ENCODE data around the gene RNF169.

Gene RNF169

DNA sequence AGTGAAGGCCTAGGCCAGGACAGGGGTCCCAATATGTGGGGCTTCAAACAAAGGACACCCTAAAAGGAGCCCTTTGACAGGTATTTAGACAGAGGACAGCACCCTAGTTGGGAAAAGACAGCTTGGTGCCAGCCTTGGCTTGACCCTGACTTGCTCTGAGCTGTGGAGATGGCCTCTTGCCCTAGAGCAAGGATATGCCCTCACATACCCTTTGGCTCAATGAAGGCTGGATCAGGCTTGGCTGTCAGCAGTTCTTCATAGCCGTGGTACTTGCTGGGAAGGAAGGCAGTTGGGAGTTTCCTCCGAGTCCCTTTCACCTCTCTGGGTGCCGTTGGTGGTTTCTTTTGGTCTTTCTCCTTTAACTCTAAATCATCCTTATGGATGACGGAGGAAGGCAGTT is 96.2 kb downstream of the RNF169 start:
- no peak for DNase-seq (ENCODE audit: low read depth in 2 of 2)
- TF ChIP-seq, protein P1, sequence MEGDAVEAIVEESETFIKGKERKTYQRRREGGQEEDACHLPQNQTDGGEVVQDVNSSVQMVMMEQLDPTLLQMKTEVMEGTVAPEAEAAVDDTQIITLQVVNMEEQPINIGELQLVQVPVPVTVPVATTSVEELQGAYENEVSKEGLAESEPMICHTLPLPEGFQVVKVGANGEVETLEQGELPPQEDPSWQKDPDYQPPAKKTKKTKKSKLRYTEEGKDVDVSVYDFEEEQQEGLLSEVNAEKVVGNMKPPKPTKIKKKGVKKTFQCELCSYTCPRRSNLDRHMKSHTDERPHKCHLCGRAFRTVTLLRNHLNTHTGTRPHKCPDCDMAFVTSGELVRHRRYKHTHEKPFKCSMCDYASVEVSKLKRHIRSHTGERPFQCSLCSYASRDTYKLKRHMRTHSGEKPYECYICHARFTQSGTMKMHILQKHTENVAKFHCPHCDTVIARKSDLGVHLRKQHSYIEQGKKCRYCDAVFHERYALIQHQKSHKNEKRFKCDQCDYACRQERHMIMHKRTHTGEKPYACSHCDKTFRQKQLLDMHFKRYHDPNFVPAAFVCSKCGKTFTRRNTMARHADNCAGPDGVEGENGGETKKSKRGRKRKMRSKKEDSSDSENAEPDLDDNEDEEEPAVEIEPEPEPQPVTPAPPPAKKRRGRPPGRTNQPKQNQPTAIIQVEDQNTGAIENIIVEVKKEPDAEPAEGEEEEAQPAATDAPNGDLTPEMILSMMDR (IDR thresholded peaks at IDR 0.05; ENCODE audit: low read depth, low read length): no peak
- H3K4me3 ChIP-seq (replicated peaks in 1 of 2; ENCODE audit: low read depth in 2 of 2, low read length in 2 of 2): no peak overlapping the region

DNA sequence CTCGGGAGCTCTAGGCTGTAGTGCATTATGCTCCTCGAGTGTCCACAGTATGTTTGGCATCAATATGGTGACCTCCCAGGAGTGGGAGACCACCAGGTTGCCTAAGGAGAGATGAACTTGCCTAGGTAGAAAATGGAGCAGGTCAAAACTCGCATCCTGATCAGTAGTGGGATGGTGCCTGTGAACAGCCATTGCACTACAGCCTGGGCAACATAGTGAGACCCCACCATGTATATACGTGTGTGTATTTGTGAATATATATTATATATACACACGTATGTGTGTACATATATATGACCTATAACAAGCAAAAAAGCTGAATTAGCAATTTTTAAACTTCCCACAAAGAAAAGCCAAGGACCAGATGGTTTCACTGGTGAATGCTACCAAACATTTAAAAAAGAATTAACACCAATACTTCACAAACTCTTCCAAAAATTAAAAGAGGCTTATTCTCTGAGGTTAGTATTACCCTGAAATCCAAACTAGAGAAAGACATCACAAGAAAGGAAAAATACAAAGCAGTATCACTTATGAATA is 97.4 kb downstream of the RNF169 start:
- TF ChIP-seq, protein P1 (IDR thresholded peaks at IDR 0.05; ENCODE audit: low read depth, low read length): no peak
- no peak for DNase-seq (ENCODE audit: low read depth in 2 of 2)
- no peak overlapping the region for H3K4me3 ChIP-seq (replicated peaks in 1 of 2; ENCODE audit: low read depth in 2 of 2, low read length in 2 of 2)

DNA sequence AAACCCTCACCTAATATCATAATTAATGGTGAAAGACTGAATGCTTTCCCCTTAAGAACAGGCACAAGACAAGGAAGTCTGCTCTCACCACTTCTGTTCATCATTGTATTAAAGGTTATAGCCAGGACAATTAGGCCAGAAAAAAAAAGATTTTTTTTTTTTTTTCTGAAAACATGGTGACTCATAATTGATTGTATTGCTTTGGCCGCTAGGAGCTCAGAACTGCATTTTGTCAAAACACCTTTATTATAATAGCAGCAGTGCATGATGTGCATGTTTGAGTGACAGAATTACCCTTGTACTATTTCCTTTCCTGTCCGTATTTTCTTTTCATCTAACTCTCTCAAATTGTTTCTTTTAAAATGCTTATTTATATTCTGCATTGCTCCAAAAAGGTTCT is 98.1 kb downstream of the RNF169 start:
- TF ChIP-seq, protein P1 (IDR thresholded peaks at IDR 0.05; ENCODE audit: low read depth, low read length): peak; percentile 34
- peak in 1 of 2 donors; percentile 41 for DNase-seq (ENCODE audit: low read depth in 2 of 2)
- H3K4me3 ChIP-seq (replicated peaks in 1 of 2; ENCODE audit: low read depth in 2 of 2, low read length in 2 of 2): no peak overlapping the region

DNA sequence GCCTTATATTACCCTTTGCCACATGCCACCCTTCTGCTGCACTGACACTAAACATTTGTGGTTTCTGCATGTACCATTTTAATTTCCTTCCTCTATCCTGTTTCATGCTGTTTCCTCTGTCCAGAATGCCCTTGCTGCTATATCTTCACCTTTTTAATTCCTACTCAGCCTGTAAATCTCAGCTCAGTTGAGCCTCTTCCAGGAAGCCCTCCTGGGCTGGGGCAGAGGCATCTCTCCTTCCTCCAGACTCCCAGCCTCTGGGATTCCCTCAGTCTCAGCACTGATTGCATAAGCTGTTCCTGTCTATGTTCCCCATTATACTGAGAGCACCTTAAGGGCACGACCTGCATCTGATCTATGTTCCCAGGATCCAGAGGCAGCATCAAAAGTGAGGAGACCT is 98.7 kb downstream of the RNF169 start:
- no peak for DNase-seq (ENCODE audit: low read depth in 2 of 2)
- H3K4me3 ChIP-seq (replicated peaks in 1 of 2; ENCODE audit: low read depth in 2 of 2, low read length in 2 of 2): no peak overlapping the region
- TF ChIP-seq, protein P1 (IDR thresholded peaks at IDR 0.05; ENCODE audit: low read depth, low read length): no peak

DNA sequence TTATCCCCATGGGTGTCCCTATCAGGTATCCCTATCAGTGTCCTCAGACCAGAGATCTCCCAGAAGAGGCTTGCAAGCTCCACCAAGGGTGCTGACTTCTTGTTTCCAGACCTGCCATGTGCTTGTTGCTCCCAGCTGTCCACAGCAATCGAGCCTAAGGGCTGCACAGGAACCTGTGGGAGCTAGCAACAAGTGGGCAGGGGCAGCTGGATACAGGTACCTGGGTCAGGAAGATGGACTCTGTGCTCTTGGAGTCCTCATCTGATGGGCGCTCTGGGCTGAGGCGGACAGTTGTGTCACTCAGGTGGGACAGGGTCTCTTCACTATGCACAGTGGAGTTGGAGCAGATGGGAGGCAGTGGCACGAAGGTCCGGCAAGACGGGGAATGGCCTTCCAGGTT is 99.2 kb downstream of the RNF169 start:
- no peak for DNase-seq (ENCODE audit: low read depth in 2 of 2)
- H3K4me3 ChIP-seq (replicated peaks in 1 of 2; ENCODE audit: low read depth in 2 of 2, low read length in 2 of 2): no peak overlapping the region
- TF ChIP-seq, protein P1 (IDR thresholded peaks at IDR 0.05; ENCODE audit: low read depth, low read length): no peak

DNA sequence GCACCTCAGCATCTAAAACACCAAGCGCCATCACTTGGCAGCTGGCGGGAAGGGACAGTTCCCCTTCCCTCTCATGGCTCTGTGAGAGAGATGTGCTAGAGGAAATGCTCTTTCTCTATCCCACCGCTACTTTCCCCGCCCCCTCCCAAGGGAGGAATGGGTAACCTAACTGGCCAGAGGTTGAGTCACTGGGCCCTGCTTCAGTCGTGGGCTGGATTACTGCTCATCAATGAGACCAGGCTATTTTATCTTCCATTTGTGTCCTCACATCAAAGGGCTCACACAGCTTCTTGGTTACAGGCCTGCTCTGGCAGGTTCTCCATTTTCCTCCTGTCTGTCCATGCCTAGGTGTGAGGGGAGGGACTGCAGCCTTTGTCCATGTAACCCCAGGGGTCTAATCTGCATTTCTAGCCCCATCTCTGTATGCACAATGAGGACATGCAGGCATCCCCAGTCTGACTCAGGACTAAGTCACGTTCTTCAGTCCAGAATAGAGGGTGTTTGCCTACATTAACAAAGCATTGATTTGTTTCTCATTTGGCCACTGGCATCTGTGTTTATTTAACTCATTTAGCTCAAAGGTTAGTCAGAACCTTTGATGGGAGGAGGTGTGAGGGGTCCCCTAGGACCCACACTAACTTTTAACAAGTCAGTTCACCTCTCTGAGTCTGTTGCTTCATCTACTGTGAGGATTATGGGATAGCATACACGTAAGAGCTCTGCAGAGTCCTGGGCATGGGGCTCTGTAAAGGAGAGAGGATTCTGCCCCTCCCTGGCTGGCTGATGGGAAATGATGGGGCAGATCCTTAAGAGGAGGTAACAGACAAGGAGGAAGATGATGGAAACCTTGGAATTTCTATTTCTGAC is 101.1 kb downstream of the RNF169 start:
- DNase-seq (ENCODE audit: low read depth in 2 of 2): peak; percentile 51 to 89
- TF ChIP-seq, protein P1 (IDR thresholded peaks at IDR 0.05; ENCODE audit: low read depth, low read length): no peak
- no peak overlapping the region for H3K4me3 ChIP-seq (replicated peaks in 1 of 2; ENCODE audit: low read depth in 2 of 2, low read length in 2 of 2)

All from cardiac fibroblast (primary cell).